OCI-LY3 (cell line): ENCODE data around the gene AK9.
A peak's percentile ranks its signal among the peaks of the same experiment; 100 is the strongest.

ENCODE experiments used
- H2AFZ ChIP-seq: fragments of 200-600, 300-600 bp; shearing (Covaris generic); 2 replicates; pipeline ENCODE4 v1.6.0; 2014; ENCODE audit warnings: antibody characterized with exemption, low read depth, low read length
- H3K27ac ChIP-seq: fragments of 200-600, 300-600 bp; sonication (generic); 2 replicates; pipeline ENCODE4 v1.5.1; 2014; ENCODE audit warnings: mild to moderate bottlenecking, low read length, moderate library complexity, mixed read lengths
- H3K27me3 ChIP-seq: fragments of 200-600, 300-600 bp; sonication (generic); 2 replicates; pipeline ENCODE4 v1.6.1; 2014; ENCODE audit warnings: low read depth, low read length, mixed read lengths
- H3K36me3 ChIP-seq: fragments of 200-600, 300-600 bp; sonication (generic); replicated peaks from 2 replicates; pipeline ENCODE3; 2014; ENCODE audit warnings: low read depth, low read length, mixed read lengths
- H3K4me1 ChIP-seq: fragments of 300-600, 200-600 bp; sonication (generic); 2 replicates; pipeline ENCODE4 v1.6.1; 2014; ENCODE audit warnings: low read length, mixed read lengths
- H3K4me2 ChIP-seq: fragments of 200-600, 300-600 bp; sonication (generic); 2 replicates; pipeline ENCODE4 v1.6.1; 2014; ENCODE audit warnings: low read length, mixed read lengths
- H3K4me3 ChIP-seq: fragments of 300-600, 200-600 bp; sonication (generic); 2 replicates; pipeline ENCODE4 v1.5.1; 2014; ENCODE audit warnings: antibody characterized with exemption, mild to moderate bottlenecking, low read length, moderate library complexity
- H3K79me2 ChIP-seq: fragments of 300-600, 200-600 bp; shearing (Covaris generic); 2 replicates; pipeline ENCODE4 v1.6.1; 2014; ENCODE audit warnings: mild to moderate bottlenecking, low read length, mixed read lengths
- H3K9ac ChIP-seq: fragments of 300-600, 200-600 bp; shearing (Covaris generic); 2 replicates; pipeline ENCODE4 v1.6.0; 2014; ENCODE audit warnings: mild to moderate bottlenecking, low read length, moderate library complexity
- H3K9me3 ChIP-seq: fragments of 200-600, 300-600 bp; shearing (Covaris generic); 2 replicates; pipeline ENCODE4 v1.6.1; 2014; ENCODE audit warnings: low read length, mixed read lengths; ENCODE audit not compliant: insufficient read depth
- H4K20me1 ChIP-seq: fragments of 200-600, 300-600 bp; sonication (generic); 2 replicates; pipeline ENCODE4 v1.6.1; 2016; ENCODE audit warnings: low read length, mixed read lengths; ENCODE audit not compliant: insufficient read depth
- EZH2phosphoT487 ChIP-seq: fragments of 200-600 bp; shearing (Covaris generic); IDR thresholded peaks from 2 replicates; pipeline ENCODE4 v1.6.1; 2018; ENCODE audit warnings: antibody characterized with exemption, mixed run types, low read depth
- TF ChIP-seq, protein P1 (sequence below): fragments of 200-600, 300-600 bp; sonication (generic); IDR thresholded peaks from 2 replicates; pipeline ENCODE4 v1.5.1; 2014; ENCODE audit warnings: antibody characterized with exemption, low read length, low read depth

AK9 gene

DNA sequence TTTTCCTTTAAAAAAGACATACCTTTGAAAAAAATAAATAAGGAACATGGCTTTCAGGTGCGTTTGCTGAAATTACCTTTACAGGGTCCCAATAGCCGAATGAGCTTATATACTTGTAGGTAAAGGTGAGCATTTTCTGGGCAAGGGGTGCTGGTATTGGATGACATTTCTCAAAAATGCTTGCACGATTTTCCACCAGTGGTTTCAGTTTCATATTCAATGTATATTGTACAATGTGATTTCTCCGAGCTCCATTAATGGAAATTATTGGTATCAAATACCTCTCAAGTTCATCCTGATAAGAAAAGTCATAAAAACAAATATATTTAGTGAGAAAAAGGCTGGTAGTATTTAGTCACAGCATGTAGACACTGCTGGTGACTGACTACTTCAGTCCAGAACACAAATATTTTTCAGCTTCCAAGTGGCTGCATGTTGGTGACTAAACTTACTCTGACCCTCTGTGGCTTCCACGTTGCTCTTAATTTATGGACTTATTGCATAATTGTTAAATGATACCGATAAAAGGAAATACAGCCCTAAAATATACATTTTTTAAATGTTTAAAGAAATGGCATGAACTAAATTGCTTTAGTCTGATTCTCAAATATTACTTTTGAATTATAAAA is 175.1 kb downstream of the AK9 start:
- Histone ChIP-seq H3K9ac (no peak overlapping the region), H3K36me3 (no peaks in the 10 kb centered on the region), H3K79me2 (no peaks in the 10 kb centered on the region), H4K20me1 (no peaks in the 10 kb centered on the region), H2AFZ (peak overlapping the region; percentile 53; the same call in 1 of the 2 replicates), H3K4me3 (peak overlapping the region; percentile 39), H3K27me3 (no peaks in the 10 kb centered on the region), H3K4me1 (no peaks in the 10 kb centered on the region), H3K4me2 (peak overlapping the region; percentile 51), H3K27ac (no peak overlapping the region), H3K9me3 (no peaks in the 10 kb centered on the region)
- TF ChIP-seq, protein P1, sequence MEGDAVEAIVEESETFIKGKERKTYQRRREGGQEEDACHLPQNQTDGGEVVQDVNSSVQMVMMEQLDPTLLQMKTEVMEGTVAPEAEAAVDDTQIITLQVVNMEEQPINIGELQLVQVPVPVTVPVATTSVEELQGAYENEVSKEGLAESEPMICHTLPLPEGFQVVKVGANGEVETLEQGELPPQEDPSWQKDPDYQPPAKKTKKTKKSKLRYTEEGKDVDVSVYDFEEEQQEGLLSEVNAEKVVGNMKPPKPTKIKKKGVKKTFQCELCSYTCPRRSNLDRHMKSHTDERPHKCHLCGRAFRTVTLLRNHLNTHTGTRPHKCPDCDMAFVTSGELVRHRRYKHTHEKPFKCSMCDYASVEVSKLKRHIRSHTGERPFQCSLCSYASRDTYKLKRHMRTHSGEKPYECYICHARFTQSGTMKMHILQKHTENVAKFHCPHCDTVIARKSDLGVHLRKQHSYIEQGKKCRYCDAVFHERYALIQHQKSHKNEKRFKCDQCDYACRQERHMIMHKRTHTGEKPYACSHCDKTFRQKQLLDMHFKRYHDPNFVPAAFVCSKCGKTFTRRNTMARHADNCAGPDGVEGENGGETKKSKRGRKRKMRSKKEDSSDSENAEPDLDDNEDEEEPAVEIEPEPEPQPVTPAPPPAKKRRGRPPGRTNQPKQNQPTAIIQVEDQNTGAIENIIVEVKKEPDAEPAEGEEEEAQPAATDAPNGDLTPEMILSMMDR, result no peak
- no peak for TF ChIP-seq EZH2phosphoT487

DNA sequence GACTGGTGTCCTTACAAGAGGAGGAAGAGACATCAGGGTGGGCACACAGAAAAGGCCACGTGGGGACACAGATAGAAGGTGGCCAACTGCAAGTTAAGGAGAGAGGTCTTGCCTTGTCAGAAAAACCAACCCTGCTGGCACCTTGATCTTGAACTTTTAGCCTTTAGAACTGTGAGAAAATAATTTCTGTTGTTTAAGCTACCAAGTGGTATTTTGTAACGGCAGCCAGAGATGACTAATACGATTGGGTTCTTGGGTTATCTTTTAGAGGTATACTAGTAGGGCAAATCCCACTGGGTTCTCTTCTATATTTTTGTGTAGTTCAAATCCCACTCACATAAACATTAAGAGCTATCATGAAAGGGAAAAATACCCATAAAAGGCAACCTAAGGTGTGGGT is 176.1 kb downstream of the AK9 start:
- Histone ChIP-seq H3K4me1 (no peaks in the 10 kb centered on the region), H3K79me2 (no peaks in the 10 kb centered on the region), H3K27me3 (no peaks in the 10 kb centered on the region), H4K20me1 (no peaks in the 10 kb centered on the region), H3K4me2 (no peak overlapping the region), H3K36me3 (no peaks in the 10 kb centered on the region), H2AFZ (no peak overlapping the region), H3K4me3 (no peak overlapping the region), H3K9ac (no peak overlapping the region), H3K27ac (no peak overlapping the region), H3K9me3 (no peaks in the 10 kb centered on the region)
- no peak for TF ChIP-seq EZH2phosphoT487
- TF ChIP-seq, protein P1, result no peak

DNA sequence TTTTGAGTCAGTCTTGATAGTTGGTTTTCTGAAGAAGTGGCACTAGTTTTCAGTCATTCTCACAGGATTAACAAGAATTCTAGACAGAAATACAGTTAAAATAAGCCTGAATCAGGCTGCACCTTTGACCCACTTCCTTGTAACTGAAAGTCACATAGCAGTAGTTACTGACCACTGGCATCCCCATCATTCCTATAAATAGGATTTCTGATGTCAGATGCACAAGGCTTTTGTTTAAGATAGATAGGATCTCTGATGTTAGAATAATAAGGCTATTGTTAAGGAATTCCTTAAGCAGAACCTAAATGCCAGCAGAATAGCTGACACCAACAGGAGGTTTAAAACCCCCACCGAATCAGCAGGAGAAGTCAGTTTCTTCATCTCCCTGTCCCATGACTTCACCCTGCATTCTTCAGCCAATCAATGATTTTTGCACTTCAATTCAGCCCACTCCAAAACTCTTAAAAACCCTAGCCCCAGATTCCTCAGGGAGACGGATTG is 177.4 kb downstream of the AK9 start:
- Histone ChIP-seq H3K27me3 (no peaks in the 10 kb centered on the region), H3K9ac (no peak overlapping the region), H3K4me1 (no peaks in the 10 kb centered on the region), H3K79me2 (no peaks in the 10 kb centered on the region), H3K36me3 (no peaks in the 10 kb centered on the region), H3K4me3 (no peak overlapping the region), H2AFZ (no peak overlapping the region), H3K9me3 (no peaks in the 10 kb centered on the region), H3K27ac (no peak overlapping the region), H3K4me2 (no peak overlapping the region), H4K20me1 (no peaks in the 10 kb centered on the region)
- TF ChIP-seq, protein P1, result no peak
- no peak for TF ChIP-seq EZH2phosphoT487

DNA sequence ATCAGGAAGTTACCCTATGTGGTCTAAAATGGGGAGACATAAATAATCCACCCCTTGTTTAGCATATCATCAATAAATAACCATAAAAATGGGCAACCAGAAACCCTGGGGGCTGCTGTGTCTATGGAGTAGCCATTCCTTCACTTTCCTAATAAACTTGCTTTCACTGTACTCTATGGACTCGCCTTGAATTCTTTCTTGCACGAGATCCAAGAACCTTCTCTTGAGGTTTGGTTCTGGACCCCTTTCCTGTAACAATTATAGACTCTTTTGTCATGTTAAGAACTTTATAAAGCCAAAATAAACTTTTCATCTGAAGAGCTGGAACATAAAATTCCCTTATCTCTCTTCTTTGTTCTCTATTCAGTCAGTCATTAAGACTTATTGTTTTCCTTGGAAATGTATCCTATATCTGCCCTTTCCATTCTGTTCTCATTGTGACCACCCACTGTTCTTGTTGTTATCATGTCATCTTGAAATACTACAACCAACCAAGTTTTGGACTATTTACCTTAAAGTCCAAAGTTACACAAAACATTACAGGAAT is 178.7 kb downstream of the AK9 start:
- no peaks in the 10 kb centered on the region for H3K79me2 ChIP-seq
- H2AFZ ChIP-seq, result no peak overlapping the region
- H3K27me3 ChIP-seq, result no peaks in the 10 kb centered on the region
- no peak overlapping the region for H3K4me3 ChIP-seq
- TF ChIP-seq, protein P1, result no peak
- no peak for TF ChIP-seq EZH2phosphoT487
- H3K9ac ChIP-seq, result no peak overlapping the region
- no peaks in the 10 kb centered on the region for H3K36me3 ChIP-seq
- H3K27ac ChIP-seq, result no peak overlapping the region
- H3K9me3 ChIP-seq, result no peaks in the 10 kb centered on the region
- H4K20me1 ChIP-seq, result no peaks in the 10 kb centered on the region
- H3K4me2 ChIP-seq, result no peak overlapping the region
- no peaks in the 10 kb centered on the region for H3K4me1 ChIP-seq
